ENCODE results near the gene CNEP1R1.

The CNEP1R1 gene

DNA sequence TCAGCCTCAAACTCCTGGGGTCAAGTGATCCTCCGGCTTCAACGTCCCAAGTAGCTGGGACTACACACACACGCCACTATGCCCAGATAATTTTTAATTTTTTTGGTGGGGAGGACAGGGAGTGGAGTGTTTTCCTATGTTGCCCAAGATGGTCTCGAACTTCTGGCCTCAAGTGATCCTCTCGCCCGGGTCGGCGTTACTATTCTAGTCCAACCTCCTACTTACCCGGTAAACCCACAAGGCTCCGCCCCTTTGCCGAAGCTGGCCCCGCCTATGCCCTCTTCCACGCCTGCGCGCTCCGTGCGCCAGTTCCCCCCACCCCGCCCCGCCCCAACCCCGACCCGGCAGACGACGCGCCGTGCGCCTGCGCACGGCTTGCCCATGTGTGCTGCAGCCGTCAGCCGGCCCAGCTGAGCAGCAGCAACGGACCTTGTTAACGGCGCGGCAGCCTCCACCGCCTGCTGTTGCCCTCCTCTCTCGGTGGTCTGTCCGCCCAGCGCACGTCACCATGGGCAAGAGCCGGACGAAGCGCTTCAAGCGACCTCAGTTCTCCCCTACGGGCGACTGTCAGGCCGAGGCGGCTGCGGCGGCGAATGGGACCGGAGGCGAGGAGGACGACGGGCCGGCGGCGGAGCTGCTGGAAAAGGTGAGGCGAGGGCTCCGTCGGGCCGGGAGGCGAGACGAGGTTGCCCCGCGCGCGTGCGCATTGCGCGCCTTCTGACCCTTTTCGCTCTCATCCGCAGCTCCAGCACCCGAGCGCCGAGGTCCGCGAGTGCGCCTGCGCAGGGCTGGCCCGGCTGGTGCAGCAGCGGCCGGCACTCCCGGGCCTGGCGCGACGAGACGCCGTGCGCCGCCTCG, 40.8 kb downstream of the CNEP1R1 start, which contains the start of gene HEATR3:
Gene HEATR3, plus strand, starts transcription at position 347 of the 858 bp plus-strand sequence. Its CDS starts 162 bp downstream, at position 509.
- peak; percentile 95 for DNase-seq

DNA sequence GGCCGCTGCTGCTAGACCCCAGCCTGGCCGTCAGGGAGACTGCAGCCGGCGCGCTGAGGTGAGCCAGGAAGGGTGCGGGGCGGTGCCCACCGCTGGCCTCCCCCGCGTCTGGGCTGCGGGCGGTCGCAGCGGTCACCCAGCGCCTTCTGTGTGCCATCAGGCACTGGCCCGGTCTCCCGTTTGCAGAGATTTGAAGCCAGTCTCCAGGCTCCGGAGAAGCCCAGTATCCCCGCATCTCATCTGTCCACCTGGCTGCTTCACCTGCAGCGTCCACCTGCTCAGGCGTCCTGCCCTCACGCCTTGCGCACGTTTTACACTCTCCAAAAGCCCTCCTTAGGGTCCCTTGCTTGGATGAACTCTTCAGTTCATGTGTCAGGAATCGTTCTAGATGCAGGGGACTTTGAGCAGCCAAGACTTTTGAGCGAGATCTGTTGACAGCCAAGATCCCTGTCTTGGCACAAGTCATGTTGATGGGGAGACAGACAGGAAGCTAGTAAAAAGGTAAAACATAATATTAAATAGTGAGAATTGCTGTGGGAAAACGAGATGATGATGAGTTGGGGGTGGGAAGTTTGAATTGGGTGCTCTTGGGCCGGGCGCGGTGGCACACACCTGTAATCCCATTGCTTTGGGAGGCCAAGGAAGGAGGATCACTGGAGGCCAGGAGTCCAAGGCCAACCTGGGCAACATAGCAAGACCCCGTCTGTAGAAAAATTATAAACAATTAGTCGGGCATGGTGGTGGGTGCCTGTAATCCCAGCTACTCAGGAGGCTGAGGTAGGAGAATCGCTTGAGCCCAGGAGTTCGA, 41.7 kb downstream of the CNEP1R1 start:
- DNase-seq: no peak

DNA sequence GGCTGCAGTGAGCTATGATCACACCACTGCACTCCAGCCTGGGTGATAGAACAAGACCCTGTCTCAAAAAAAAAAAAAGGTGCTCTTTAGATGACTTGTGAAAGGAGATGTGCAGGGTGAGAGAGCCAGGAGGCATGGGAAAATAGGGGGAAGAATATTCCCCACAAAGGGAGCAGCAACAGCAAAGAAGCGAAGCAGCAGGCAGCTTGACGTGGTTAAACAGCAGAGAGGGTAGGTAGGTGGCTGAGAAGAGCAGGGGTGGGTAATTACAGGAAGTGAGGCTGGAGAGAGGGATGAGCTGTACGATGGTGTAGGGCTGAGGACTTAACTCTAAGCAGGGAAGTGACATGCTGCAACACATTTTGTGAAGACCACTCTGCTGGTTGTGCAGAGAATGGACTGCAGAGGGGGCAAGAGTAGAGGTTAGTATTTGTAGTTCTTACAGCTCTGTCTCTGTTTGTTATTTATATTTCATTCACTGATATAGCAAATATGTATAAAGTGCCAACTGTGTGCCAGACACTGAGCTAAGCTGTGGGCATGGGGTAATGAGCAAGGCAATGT, 42.3 kb downstream of the CNEP1R1 start:
- DNase-seq: peak; percentile 39

DNA sequence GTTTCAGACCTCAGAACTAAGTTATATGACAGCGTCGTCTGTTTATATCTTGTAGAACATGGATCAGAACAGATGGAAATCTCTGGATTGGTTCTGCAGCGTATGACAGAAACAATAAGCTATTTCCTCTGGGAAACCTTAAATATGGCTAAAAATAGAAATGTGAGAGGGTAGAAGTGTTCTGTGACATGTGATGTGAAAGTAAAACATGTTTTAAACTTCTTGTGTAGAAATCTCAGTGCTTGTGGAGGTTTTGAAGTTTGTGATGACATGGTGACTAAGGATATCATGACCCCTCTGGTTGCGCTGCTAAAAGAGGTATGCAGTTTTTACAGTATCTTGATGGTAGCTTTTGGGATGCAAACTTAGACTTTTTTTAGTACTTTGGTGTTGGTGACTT, 43.5 kb downstream of the CNEP1R1 start:
- DNase-seq: no peak

DNA sequence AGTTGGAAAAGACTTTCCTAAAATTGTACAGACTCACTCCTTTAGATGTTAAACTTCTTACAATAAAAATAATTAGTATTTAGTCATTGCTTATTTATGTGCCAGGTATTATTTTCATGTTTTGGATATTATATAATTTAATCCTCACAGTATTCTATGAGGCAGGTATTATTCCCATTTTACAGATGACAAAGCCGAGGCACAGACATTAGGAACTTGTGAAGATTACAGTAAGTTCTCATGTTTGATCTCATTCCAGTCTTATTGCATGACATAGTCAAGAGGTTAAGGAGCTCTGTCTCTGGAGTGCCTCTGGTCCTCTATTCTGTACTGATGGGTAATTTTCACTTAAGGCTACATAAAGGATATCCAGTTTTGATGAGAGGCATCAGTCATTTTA, 44.0 kb downstream of the CNEP1R1 start:
- no peak for DNase-seq

DNA sequence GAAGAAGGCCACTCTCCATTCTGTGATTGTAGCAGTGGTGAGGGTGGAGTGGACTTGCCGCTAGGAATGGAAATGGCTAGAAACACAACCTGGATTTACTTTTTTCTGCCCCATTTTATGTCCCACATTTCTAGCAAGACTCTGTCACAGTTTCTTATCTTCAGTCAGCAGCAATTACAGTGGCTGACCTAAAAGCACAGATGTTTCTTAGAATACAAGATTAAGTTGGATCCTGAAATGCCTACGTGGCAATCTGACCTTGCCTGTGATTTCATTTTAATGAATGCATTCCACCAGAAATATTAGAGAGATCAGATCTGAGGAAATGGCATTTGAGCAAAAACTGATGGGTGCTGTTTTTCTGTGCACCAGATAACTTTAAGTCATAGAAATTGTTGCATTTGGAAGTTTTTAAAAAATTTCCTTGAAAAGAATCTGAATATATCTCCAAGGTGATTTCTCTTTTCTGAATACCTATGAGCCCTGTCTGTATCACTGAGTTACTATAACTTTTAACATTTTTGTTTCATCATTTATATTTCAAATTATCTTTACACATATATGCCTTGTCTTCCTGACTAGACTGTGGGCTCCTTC, 46.1 kb downstream of the CNEP1R1 start:
- no peak for DNase-seq

DNA sequence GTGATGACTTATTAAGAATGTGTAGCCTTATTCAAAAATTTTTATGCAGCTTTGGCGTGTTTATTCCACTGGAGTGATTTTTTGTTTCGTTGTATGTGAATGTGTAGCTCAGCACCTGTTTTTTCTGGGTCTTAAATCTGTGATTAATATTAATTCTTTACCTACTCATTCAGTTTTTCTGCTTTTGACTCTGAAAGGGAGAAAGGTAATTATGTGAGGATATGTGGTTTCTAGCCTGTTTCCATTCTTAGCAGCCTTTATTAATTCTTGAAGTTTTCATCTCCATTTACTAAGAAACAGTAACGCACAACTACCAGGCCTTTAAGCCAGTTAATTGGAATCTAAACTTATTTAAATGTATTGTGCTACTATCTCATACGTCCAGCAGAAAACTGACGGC, 47.7 kb downstream of the CNEP1R1 start:
- no peak for DNase-seq

DNA sequence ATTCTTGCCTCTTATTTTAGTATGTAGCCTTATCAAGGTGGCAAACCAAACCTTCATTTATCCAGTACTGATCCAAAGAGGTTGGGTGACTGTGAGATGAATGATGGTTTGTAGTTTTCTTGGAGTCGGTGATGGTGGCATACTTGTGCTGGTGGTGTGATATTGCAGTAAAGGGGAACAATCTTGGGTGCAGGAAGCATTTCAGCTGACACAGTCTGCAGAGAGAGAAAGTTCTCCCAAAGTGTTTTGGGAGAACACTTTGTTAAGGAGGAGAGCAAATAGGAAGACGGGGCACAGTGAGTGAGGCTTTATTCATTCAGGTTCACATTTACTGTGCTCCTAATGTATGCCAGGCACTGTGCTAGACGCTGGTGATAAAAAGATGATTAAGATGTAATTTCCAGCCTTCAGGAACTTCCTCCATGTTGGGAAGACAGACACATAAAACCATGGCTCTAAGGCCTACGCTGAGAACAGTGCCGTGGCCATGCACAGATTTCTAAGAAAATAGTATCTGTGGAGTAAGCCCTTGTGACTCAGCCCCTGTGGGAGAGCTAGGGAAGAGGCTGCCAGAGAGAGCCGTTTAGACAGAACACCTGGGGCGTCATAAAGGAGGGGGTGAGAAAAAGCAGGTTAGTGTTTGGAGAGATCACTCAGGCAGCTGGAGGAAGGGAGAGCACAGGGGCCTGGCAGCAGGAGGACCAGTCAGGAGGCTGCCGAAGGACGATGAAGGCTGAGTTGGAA, 54.5 kb downstream of the CNEP1R1 start:
- DNase-seq: no peak

DNA sequence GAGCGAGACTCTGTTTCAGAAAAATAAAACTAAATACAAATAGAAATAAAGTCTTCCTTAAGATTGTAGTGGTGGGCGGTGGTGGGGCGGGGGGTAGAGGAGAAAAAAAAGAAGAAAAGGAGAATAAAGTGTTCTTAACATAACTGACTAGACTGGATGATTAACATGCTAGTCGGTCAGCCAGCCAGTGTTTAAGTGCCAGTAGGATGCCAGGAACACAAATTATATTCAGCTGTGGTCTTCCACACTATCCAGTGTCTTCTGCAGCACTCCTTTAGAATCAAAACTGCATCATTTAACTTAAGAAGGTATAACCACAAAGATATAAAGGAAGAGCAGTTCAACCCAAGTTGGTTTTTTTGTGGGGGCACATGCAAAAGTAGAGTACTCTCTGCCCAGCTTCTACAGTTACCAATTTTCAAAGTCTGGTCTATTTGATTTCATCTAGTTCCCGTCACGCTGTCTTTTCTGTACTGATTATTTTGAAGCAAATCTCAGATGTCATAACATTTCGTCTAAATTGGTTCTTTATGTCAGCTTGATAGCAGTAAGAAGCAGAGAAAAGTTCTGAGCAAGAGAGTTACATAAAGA, 56.5 kb downstream of the CNEP1R1 start:
- no peak for DNase-seq

DNA sequence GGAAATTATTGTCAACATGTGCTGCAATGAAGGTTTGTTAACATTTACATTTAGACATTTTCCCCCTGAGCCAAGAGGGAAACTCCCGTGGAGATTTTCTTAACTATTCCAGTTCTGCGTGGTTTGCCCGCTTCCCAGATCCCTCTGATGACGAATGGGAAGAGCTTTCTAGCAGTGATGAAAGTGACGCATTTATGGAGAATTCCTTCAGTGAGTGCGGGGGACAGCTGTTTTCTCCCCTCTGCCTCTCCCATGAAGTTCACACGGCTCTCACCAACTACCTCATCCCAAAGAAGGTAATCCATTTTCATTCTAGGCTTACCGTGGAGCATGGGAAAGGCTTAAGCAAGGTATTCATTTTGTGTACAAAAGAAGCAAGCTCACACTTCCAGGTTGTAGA, 59.0 kb downstream of the CNEP1R1 start:
- DNase-seq: no peak

DNA sequence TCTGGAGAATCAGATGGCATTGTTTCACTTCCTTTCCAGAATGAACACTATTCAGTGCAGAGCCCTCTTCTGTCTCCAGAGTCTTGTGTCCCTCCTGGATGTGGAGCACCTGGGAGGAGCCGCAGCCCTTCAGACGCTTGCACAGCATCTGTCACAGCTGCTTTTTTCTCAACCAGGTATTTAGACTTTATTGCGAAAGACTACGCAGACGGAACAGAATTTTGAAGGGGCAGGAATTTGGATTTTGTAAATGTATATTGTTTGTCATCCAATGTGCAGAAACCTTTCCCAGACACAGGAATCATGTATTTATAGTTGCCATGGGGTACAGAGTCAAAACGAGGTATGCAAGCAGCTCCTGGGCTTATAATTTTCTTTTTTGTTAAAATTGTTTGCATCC, 61.2 kb downstream of the CNEP1R1 start:
- DNase-seq: no peak
